HPDE6-E6E7 (cell line): ENCODE measurements around the gene FOXO1.
"Not testable (repeated sequence)": the region's sequence is repeated elsewhere in the genome, so short reads cannot be mapped to it uniquely, and the experiment has no call there.

Experiments used
- DNase-seq: peaks from one replicate; pipeline ENCODE4 v3.0.0; 2011; ENCODE audit warnings: missing footprints; ENCODE audit errors: extremely low spot score

The FOXO1 gene

GRCh38 chr13:40666045-40666932, at the start of gene FOXO1:
TSS of gene FOXO1 (minus strand) at chr13:40666641. CDS start at chr13:40666212, 429 bp downstream.
- DNase-seq: peak; percentile 62

GRCh38 chr13:40714433-40714832, 48.0 kb upstream of the FOXO1 start:
- DNase-seq: not testable (repeated sequence)

- no peak for DNase-seq
Measured at GRCh38 chr13:40706439-40706838, 40.0 kb upstream of the FOXO1 start.

- no peak for DNase-seq
Measured at GRCh38 chr13:40697711-40698110, 31.3 kb upstream of the FOXO1 start.

GRCh38 chr13:40694426-40694825, 28.0 kb upstream of the FOXO1 start:
- DNase-seq: no peak

- no peak for DNase-seq
Measured at GRCh38 chr13:40692946-40693345, 26.5 kb upstream of the FOXO1 start.

GRCh38 chr13:40688781-40689180, 22.3 kb upstream of the FOXO1 start:
- DNase-seq: no peak

GRCh38 chr13:40682449-40683240, 16.2 kb upstream of the FOXO1 start:
- DNase-seq: no peak

- no peak for DNase-seq
Measured at GRCh38 chr13:40681341-40682146, 15.1 kb upstream of the FOXO1 start.

- no peak for DNase-seq
Measured at GRCh38 chr13:40680659-40681323, 14.3 kb upstream of the FOXO1 start.

GRCh38 chr13:40679480-40679985, 13.1 kb upstream of the FOXO1 start:
- DNase-seq: no peak

- no peak for DNase-seq
Measured at GRCh38 chr13:40677064-40677463, 10.6 kb upstream of the FOXO1 start.

GRCh38 chr13:40676007-40676406, 9.6 kb upstream of the FOXO1 start:
- DNase-seq: no peak

GRCh38 chr13:40673414-40673813, 7.0 kb upstream of the FOXO1 start:
- no peak for DNase-seq

GRCh38 chr13:40672765-40673397, 6.4 kb upstream of the FOXO1 start:
- no peak for DNase-seq

GRCh38 chr13:40671956-40672764, 5.7 kb upstream of the FOXO1 start:
- no peak for DNase-seq

GRCh38 chr13:40670307-40670706, 3.9 kb upstream of the FOXO1 start:
- no peak for DNase-seq

- DNase-seq: no peak
Measured at GRCh38 chr13:40668335-40668734, 1.9 kb upstream of the FOXO1 start.

- no peak for DNase-seq
Measured at GRCh38 chr13:40667622-40667978, 1.2 kb upstream of the FOXO1 start.
